Islet precursor cell (in vitro differentiated cells): Measurements from ENCODE around the gene SULT6B1.
"Not testable (repeated sequence)": the region's sequence is repeated elsewhere in the genome, so short reads cannot be mapped to it uniquely, and the experiment has no call there.

Source experiments
- DNase-seq: peaks from one replicate; pipeline ENCODE4 v3.0.0-alpha.2; 2018

SULT6B1 gene

GRCh38 chr2:37195862-37196319 is 7.4 kb upstream of the SULT6B1 start:
- DNase-seq: not testable (repeated sequence)

- DNase-seq: no peak
Measured at GRCh38 chr2:37192551-37192950, 4.1 kb upstream of the SULT6B1 start.

GRCh38 chr2:37191747-37192146 is 3.3 kb upstream of the SULT6B1 start:
- no peak for DNase-seq

- no peak for DNase-seq
Measured at GRCh38 chr2:37191253-37191652, 2.8 kb upstream of the SULT6B1 start.

- no peak for DNase-seq
Measured at GRCh38 chr2:37190290-37190689, 1.8 kb upstream of the SULT6B1 start.

- peak; percentile 91 for DNase-seq
Measured at GRCh38 chr2:37189452-37190153, 1.1 kb upstream of the SULT6B1 start.

GRCh38 chr2:37181726-37182684 is 6.5 kb downstream of the SULT6B1 start:
- DNase-seq: no peak

- DNase-seq: no peak
Measured at GRCh38 chr2:37180640-37181039, 7.8 kb downstream of the SULT6B1 start.

- DNase-seq: no peak
Measured at GRCh38 chr2:37180006-37180639, 8.3 kb downstream of the SULT6B1 start.

GRCh38 chr2:37173741-37174140 is 14.7 kb downstream of the SULT6B1 start:
- no peak for DNase-seq

- no peak for DNase-seq
Measured at GRCh38 chr2:37171624-37171950, 16.9 kb downstream of the SULT6B1 start.

GRCh38 chr2:37168217-37168981 is 20.1 kb downstream of the SULT6B1 start:
- peak; percentile 62 for DNase-seq

GRCh38 chr2:37167636-37168180 is 20.8 kb downstream of the SULT6B1 start:
- no peak for DNase-seq

GRCh38 chr2:37164757-37165156 is 23.7 kb downstream of the SULT6B1 start:
- no peak for DNase-seq

GRCh38 chr2:37156857-37157714 is 31.4 kb downstream of the SULT6B1 start, which contains the start of gene EIF2AK2:
EIF2AK2 (minus strand) TSS chr2:37156980; CDS start chr2:37147806, 9,174 bp downstream.
- DNase-seq: peak; percentile 92

GRCh38 chr2:37156071-37156856 is 32.2 kb downstream of the SULT6B1 start:
- DNase-seq: peak; percentile 80

- no peak for DNase-seq
Measured at GRCh38 chr2:37154785-37155184, 33.7 kb downstream of the SULT6B1 start.

- no peak for DNase-seq
Measured at GRCh38 chr2:37153224-37153623, 35.2 kb downstream of the SULT6B1 start.

GRCh38 chr2:37149626-37150322 is 38.7 kb downstream of the SULT6B1 start:
- DNase-seq: no peak

GRCh38 chr2:37148325-37148724 is 40.1 kb downstream of the SULT6B1 start:
- no peak for DNase-seq
